ENCODE data around the gene ASIP.
"Not testable (repeated sequence)": the region's sequence is repeated elsewhere in the genome, so short reads cannot be mapped to it uniquely, and the experiment has no call there.

ASIP gene

GRCh38 chr20:34240693-34241615 lies at the start of gene ASIP:
Gene ASIP (plus strand): TSS chr20:34241423. CDS start chr20:34260375, 18,952 bp downstream.
- DNase-seq, result no peak

- no peak for DNase-seq
Measured at GRCh38 chr20:34193051-34193450, 48.2 kb upstream of the ASIP start.

GRCh38 chr20:34199183-34199582 lies 42.0 kb upstream of the ASIP start:
- DNase-seq, result no peak

- no peak for DNase-seq
Measured at GRCh38 chr20:34200023-34200422, 41.2 kb upstream of the ASIP start.

GRCh38 chr20:34201531-34201930 lies 39.7 kb upstream of the ASIP start:
- no peak for DNase-seq

- DNase-seq, result peak in 1 of 2 experiments; percentile 13
Measured at GRCh38 chr20:34205172-34205880, 35.9 kb upstream of the ASIP start.

GRCh38 chr20:34209111-34209510 lies 32.1 kb upstream of the ASIP start:
- DNase-seq, result no peak

- DNase-seq, result no peak
Measured at GRCh38 chr20:34210271-34210670, 31.0 kb upstream of the ASIP start.

GRCh38 chr20:34211591-34211990 lies 29.6 kb upstream of the ASIP start:
- DNase-seq, result no peak

GRCh38 chr20:34213213-34213612 lies 28.0 kb upstream of the ASIP start:
- DNase-seq, result no peak

- peak; percentile 81 to 89 for DNase-seq
Measured at GRCh38 chr20:34215711-34216381, 25.4 kb upstream of the ASIP start.

- no peak for DNase-seq
Measured at GRCh38 chr20:34216382-34216742, 24.9 kb upstream of the ASIP start.

- no peak for DNase-seq
Measured at GRCh38 chr20:34220561-34220960, 20.7 kb upstream of the ASIP start.

- DNase-seq, result no peak
Measured at GRCh38 chr20:34222208-34222607, 19.0 kb upstream of the ASIP start.

- not testable (repeated sequence) for DNase-seq
Measured at GRCh38 chr20:34224251-34224650, 17.0 kb upstream of the ASIP start.

GRCh38 chr20:34231634-34232033 lies 9.6 kb upstream of the ASIP start:
- no peak for DNase-seq

GRCh38 chr20:34232494-34233087 lies 8.6 kb upstream of the ASIP start:
- no peak for DNase-seq

GRCh38 chr20:34233687-34234086 lies 7.5 kb upstream of the ASIP start:
- no peak for DNase-seq

GRCh38 chr20:34235875-34236274 lies 5.3 kb upstream of the ASIP start:
- DNase-seq, result no peak

- no peak for DNase-seq
Measured at GRCh38 chr20:34237942-34238341, 3.3 kb upstream of the ASIP start.

GRCh38 chr20:34240121-34240520 lies 1.1 kb upstream of the ASIP start:
- no peak for DNase-seq

- DNase-seq, result not testable (repeated sequence)
Measured at GRCh38 chr20:34242015-34242414, 792 bp downstream of the ASIP start.

- DNase-seq, result no peak
Measured at GRCh38 chr20:34242879-34243278, 1.7 kb downstream of the ASIP start.
